Lower leg skin (tissue), 4 donors: Measurements from ENCODE around the gene SORD. TPM values are rescaled to one million over a fixed set of nuclear protein-coding genes. Genes with fewer than 3 reads are reported as not detected.
A peak's percentile ranks its signal among the peaks of the same experiment; 100 is the strongest.
"Not testable (repeated sequence)": the region's sequence is repeated elsewhere in the genome, so short reads cannot be mapped to it uniquely, and the experiment has no call there.

Experiments
- DNase-seq, 2 donors: peaks; one replicate each; pipeline ENCODE4 v3.0.0-alpha.2; 2019; ENCODE audit warnings: low spot score in 2 of 2
- H3K4me3 ChIP-seq: fragments of 200-600 bp; sonication (generic); 2 replicates; pipeline ENCODE4 v1.5.1; 2017; ENCODE audit warnings: mild to moderate bottlenecking, low read depth; ENCODE audit not compliant: poor library complexity, severe bottlenecking
- CTCF ChIP-seq, 3 donors: fragments of 450-650 bp; IDR thresholded peaks; one replicate each; pipeline ENCODE4 v1.5.1; 2016; ENCODE audit warnings: antibody characterized with exemption in 3 of 3, mild to moderate bottlenecking in 3 of 3, moderate library complexity in 2 of 3
- POLR2A ChIP-seq, 2 donors: fragments of 450-650 bp; IDR thresholded peaks; one replicate each; pipeline ENCODE4 v1.6.1; 2016 to 2017; ENCODE audit warnings: antibody characterized with exemption in 2 of 2, mild to moderate bottlenecking in 1 of 2, moderate library complexity in 1 of 2
- WGBS, 2 donors: methylation state at CpG; one replicate each; pipeline ENCODE4 v1.1.5; 2018; 5-methylcytosine and 5-hydroxymethylcytosine counted together
- intact Hi-C: fragments of 100-400 bp; cut with DNase I; formaldehyde crosslinking; loops from one replicate; pipeline ENCODE4 v1.15.0; 2023; ENCODE audit warnings: low total_unique reads
- total RNA-seq, 4 donors: library from RNA; depleted of rRNA; stranded (reverse); fragments of >200 nt; gene quantifications; one replicate each; pipeline ENCODE4 v1.1.0, GENCODE V29; 2016

Gene SORD
- total RNA-seq, 4 donors from 2014 or later = 54.3 to 87.9 (median 83.9) TPM

GRCh38 chr15:45036812-45037781, 14.1 kb downstream of the SORD start:
- WGBS, 2 donors = 51 to 54% methylated on average over 6 of the region's 6 CpGs
- DNase-seq, H3K4me3 ChIP-seq, intact Hi-C loops: not testable (repeated sequence)
- TF ChIP-seq CTCF (IDR thresholded peaks at IDR 0.05) = peak in 1 of 3 donors; percentile 38

- 83 to 92% methylated on average over 4 of the region's 4 CpGs for WGBS, 2 donors
- TF ChIP-seq POLR2A (IDR thresholded peaks at IDR 0.05) (no peak), CTCF (IDR thresholded peaks at IDR 0.05) (no peak)
- intact Hi-C loops = no loop called here
Observed at GRCh38 chr15:45037936-45038335, 14.9 kb downstream of the SORD start.

GRCh38 chr15:45040396-45040795, 17.4 kb downstream of the SORD start:
- H3K4me3 ChIP-seq, intact Hi-C loops, DNase-seq: not testable (repeated sequence)
- 69 to 79% methylated on average over 1 of the region's 1 CpG for WGBS, 2 donors

More at GRCh38 chr15:45037936-45038335, 14.9 kb downstream of the SORD start:
- DNase-seq = no peak
- no peak overlapping the region for H3K4me3 ChIP-seq

GRCh38 chr15:45041538-45041937, 18.5 kb downstream of the SORD start:
- intact Hi-C loops, DNase-seq, H3K4me3 ChIP-seq: not testable (repeated sequence)
- 79 to 95% methylated on average over 5 of the region's 5 CpGs for WGBS, 2 donors

- WGBS, 2 donors = 80 to 89% methylated on average over 1 of the region's 2 CpGs
- DNase-seq, intact Hi-C loops, H3K4me3 ChIP-seq: not testable (repeated sequence)
Observed at GRCh38 chr15:45042859-45043258, 19.9 kb downstream of the SORD start.

GRCh38 chr15:45044270-45044669, 21.3 kb downstream of the SORD start:
- H3K4me3 ChIP-seq, intact Hi-C loops, DNase-seq: not testable (repeated sequence)
- no CpG with 5 or more reads among the region's 1 CpG for WGBS, 2 donors

GRCh38 chr15:45048449-45048793, 25.4 kb downstream of the SORD start:
- intact Hi-C loops, H3K4me3 ChIP-seq, DNase-seq: not testable (repeated sequence)
- 87% methylated on average over 4 of the region's 4 CpGs for WGBS, 2 donors

- TF ChIP-seq CTCF (IDR thresholded peaks at IDR 0.05) (no peak), POLR2A (IDR thresholded peaks at IDR 0.05) (no peak)
- DNase-seq = no peak
- H3K4me3 ChIP-seq = no peak overlapping the region
- 80% methylated on average over 7 of the region's 7 CpGs for WGBS, 2 donors
- intact Hi-C loops = no loop called here
Observed at GRCh38 chr15:45048794-45049631, 26.0 kb downstream of the SORD start.
